ENCODE results near the gene NAA20.

GRCh38 chr20:20005342-20005741, 11.8 kb upstream of the NAA20 start:
- no peak for TF ChIP-seq PCBP1 (IDR thresholded peaks at IDR 0.05; ENCODE audit: borderline replicate concordance, low read depth, low read length)
- TF ChIP-seq ZNF446 (CRISPR knock-in tag; IDR thresholded peaks at IDR 0.05) = no peak
- no peak for TF ChIP-seq NFE2 (CRISPR knock-in tag; IDR thresholded peaks at IDR 0.05)
- TF ChIP-seq EZH2 (conservative IDR thresholded peaks at IDR 0.05; ENCODE audit: low read depth, low read length) = no peak
- TF ChIP-seq ISL2 (CRISPR knock-in tag; IDR thresholded peaks at IDR 0.05) = no peak
- TF ChIP-seq TFE3 (CRISPR knock-in tag; IDR thresholded peaks at IDR 0.05) = no peak
- no peak for TF ChIP-seq CREM (IDR thresholded peaks at IDR 0.05)
- TF ChIP-seq CREM (CRISPR knock-in tag; IDR thresholded peaks at IDR 0.05) = no peak
- no peak for TF ChIP-seq CREB1 (IDR thresholded peaks at IDR 0.05)
- no peak for TF ChIP-seq CREB1 (CRISPR knock-in tag; IDR thresholded peaks at IDR 0.05)
